NCI-H1092 treated with DMSO at 0.1 percent for 48 hours (cell line): Measurements from ENCODE around the gene RMDN3.

ENCODE experiments used
- DNase-seq: peaks from one replicate; lab custom pipeline; 2025; lab: John Stamatoyannopoulos, UW

RMDN3 gene

DNA sequence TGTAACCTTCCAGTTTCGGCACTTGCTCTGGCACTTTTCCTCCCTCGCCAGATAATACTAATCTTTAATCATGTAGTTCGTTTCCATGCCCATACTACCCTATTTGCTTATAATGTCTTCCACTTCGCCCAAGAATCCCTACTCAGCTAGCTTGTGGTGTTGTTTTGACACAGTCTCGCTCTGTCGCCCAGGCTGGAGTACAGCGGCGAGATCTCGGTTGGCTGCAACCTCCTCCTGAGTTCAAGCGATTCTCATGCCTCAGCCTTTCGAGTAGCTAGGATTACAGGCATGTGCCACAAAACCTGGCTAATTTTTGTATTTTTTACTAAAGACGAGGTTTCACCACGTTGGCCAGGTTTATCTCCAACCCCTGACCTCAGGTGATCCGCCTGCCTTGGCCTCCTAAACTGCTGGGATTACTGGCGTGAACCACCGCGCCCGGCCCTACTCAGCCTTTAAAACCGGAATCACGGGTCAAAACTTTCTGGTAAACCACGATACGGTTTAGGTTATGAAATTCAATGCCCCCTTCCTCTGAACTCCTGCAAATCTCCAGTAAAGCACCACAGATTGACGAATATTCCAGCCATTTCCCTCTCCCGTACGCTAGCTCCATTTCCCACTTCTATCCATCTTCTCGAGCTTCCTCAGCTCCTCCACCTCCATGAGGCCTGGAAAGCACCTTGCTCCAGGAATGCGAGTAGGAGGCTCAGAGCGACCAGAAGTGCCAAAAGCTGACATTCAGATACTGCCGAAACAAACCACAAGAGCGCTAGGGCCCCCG lies 61.0 kb downstream of the RMDN3 start:
- no peak for DNase-seq

DNA sequence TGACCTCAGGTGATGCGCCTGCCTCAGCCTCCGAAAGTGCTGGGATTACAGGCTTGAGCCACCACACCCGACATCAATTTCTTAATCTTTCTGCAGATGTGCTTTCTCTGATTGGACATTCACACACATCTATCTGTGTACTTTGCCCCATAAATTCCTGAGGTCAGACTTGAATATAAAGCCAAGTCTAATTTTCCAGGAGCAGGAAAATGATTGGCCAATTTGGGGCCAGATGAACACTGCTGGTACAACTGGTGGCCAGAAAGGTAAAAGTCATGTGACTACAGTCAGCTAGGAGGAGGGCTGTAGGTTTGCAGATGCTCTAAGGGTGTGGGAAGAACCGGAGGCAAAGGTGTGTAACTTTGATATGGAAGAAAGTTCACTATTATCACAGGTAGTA lies 63.3 kb downstream of the RMDN3 start:
- DNase-seq: no peak

GRCh38 chr15:40688932-40689799 lies 65.9 kb downstream of the RMDN3 start:
- DNase-seq: no peak
